RWPE1 (cell line): ENCODE results near the gene CPEB3.

ENCODE experiments used
- CTCF ChIA-PET: fragments of 350-600 bp; sonication (Branson Sonifier 250); formaldehyde crosslinking; extraction: SDS; loops from one replicate; lab custom pipeline; 2021; lab: Yijun Ruan, JAX
- POLR2A ChIA-PET: fragments of 400-600 bp; formaldehyde crosslinking; extraction: SDS; loops from one replicate; lab custom pipeline; 2020; ENCODE audit warnings: antibody characterized with exemption; ENCODE audit not compliant: low non-redundant PET; lab: Yijun Ruan, JAX
- DNase-seq: peaks from one replicate; pipeline ENCODE4 v3.0.0; 2012; ENCODE audit warnings: low spot score
- H3K27ac ChIP-seq: fragments of 450-650 bp; 2 replicates; pipeline ENCODE4 v1.5.1; 2017
- TF ChIP-seq, protein P1 (sequence below): fragments of 450-650 bp; conservative IDR thresholded peaks from 2 replicates; pipeline ENCODE4 v1.5.1; 2017; ENCODE audit warnings: low read depth, mild to moderate bottlenecking

The CPEB3 gene

DNA sequence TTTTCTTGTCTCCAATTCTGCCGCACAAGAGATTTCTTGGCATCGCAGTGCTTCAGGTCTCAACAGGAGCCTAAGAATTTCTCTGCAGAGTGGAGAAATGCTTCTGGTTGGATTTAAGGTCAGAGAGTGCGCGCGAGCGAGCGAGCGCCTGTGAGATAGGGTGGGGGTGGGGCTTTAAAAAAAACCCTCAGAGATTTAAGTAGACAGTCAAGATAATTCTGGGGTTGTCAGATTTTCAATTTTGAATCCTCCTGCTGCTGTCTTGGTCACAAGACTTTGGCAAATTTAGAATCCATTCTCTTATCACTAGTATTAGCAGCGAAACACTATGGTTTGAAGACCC is 49.7 kb downstream of the CPEB3 start:
- DNase-seq: peak; percentile 38
- TF ChIP-seq, protein P1, sequence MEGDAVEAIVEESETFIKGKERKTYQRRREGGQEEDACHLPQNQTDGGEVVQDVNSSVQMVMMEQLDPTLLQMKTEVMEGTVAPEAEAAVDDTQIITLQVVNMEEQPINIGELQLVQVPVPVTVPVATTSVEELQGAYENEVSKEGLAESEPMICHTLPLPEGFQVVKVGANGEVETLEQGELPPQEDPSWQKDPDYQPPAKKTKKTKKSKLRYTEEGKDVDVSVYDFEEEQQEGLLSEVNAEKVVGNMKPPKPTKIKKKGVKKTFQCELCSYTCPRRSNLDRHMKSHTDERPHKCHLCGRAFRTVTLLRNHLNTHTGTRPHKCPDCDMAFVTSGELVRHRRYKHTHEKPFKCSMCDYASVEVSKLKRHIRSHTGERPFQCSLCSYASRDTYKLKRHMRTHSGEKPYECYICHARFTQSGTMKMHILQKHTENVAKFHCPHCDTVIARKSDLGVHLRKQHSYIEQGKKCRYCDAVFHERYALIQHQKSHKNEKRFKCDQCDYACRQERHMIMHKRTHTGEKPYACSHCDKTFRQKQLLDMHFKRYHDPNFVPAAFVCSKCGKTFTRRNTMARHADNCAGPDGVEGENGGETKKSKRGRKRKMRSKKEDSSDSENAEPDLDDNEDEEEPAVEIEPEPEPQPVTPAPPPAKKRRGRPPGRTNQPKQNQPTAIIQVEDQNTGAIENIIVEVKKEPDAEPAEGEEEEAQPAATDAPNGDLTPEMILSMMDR: no peak
- POLR2A ChIA-PET: interaction anchor here (0.5 to 1.1 kb wide), 4 partner anchors 25 to 99 kb away, joined by 3 to 15 read pairs (median 4); partner anchors contain the start of genes CPEB3 and MARCHF5
- CTCF ChIA-PET: interaction anchor here (1.0 kb wide), 1 partner anchor 194 kb away, joined by 5 read pairs; no protein-coding TSS in a partner anchor
- H3K27ac ChIP-seq: peak overlapping the region; percentile 91

DNA sequence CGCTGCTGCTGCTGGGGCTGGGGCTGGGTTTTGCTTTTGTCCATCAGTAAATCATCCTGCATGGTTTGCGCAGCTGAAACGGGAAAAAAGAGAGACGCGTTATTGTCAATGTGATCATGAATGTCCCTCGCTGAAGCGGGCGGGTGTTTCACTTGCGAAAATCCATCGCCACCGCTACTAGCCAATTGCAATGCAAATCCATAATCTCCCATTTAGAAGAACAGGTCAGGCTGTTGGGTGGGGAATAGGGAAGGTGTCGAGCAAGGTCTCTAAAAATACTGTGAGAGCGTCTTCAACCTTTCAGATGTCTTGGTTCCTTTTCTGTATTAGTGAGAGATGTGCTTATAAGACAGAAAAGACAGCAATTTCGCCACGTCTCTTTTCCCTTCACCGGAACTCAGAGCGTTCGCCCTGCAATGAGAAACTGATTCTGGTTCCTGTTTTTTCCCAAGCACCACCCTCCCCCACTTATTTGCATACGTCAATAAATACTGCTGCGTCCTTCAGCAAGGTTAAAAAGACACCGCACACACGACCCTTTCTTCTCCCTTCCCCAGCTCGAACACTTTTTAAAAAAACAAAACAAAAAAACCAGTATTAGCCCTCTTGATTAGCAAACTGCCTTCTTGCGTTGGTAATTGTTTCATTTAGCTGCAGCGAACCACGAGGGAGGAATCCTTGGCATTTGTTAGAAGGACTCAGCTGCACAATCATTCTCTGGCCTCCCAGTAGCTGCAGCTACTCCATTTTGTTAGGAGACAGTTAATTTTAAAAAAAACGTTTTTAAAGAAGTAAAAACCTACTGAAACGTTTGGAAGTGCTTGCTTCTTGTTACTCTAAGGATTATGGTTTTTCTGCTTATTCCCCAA is 50.4 kb downstream of the CPEB3 start:
- ChIA-PET POLR2A (interaction anchor here (0.5 to 1.1 kb wide), 7 partner anchors 17 to 291 kb away, joined by 3 to 15 read pairs (median 4); partner anchors contain the start of genes CPEB3 and MARCHF5), CTCF (interaction anchor here (1.0 to 1.2 kb wide), 2 partner anchors 49 to 195 kb away, joined by 3 to 5 read pairs; no protein-coding TSS in a partner anchor)
- TF ChIP-seq, protein P1: no peak
- peak; percentile 73 for DNase-seq
- peak overlapping the region; percentile 91 for H3K27ac ChIP-seq

DNA sequence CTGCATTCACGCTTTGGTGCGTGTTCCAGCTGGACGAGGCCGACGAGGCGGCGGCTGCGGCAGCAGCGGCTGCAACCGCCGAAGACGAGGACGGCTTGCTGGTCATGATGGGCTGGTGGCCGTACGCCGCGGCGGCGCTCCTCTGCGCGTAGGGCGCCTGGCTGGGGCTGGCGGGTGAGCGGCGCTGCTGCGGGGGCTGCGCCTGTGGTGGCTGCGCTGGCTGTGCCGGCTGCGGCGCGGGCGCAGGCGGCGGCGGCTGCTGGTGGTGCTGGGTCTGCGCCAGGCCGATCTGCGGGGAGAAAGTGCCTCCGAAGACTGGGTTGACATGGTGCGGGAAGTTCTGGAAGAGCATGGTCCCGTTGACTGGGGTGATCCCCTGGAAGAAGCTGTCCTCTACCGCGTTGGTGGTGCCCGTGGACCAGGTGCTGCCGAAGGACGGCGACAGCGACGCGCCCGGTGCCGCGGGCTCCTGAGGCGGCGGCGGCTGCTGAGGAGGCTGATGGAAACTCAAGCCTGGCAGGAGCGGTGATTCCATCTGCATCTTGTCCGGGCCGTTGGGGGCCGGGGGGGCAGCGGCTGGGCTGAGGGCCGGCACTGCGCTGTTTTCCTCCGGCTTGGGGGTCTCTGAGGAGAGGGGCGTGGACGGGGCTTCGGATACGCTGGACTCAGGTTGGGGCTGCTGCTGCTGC is 51.1 kb downstream of the CPEB3 start:
- DNase-seq: peak; percentile 28
- peak overlapping the region; percentile 91 for H3K27ac ChIP-seq
- TF ChIP-seq, protein P1: no peak
- ChIA-PET CTCF (interaction anchor here (1.2 kb wide), 1 partner anchor 50 kb away, joined by 3 read pairs; no protein-coding TSS in a partner anchor), POLR2A (interaction anchor here (0.6 kb wide), 2 partner anchors 17 to 290 kb away, joined by 3 read pairs; no protein-coding TSS in a partner anchor)

DNA sequence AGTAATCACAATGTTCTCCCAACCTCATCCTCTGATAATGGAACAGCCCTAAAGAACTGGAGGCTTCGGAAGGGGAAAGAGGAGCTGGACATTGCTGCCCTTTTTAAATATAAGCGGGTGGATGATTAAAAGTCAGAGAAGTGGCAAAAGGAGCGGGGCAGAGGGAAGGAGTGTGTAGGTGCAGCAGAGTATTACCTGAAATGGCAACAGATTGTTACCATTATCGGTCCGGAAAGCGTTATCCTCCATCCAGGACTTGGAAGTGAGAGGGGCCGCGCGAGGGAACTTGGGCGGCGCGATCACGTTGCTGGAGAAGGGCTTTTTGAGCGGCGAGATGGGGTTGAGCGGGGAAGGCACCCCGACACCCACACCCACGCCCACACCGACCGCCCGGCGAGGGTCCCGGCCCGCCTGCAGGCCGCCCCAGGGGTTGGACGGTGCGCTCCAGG is 51.7 kb downstream of the CPEB3 start:
- peak overlapping the region; percentile 91 for H3K27ac ChIP-seq
- POLR2A ChIA-PET: interaction anchor here (0.5 kb wide), 1 partner anchor 12 kb away, joined by 7 read pairs; no protein-coding TSS in a partner anchor
- TF ChIP-seq, protein P1: no peak
- CTCF ChIA-PET: interaction anchor here (0.9 to 1.4 kb wide), 3 partner anchors 10 to 152 kb away, joined by 3 to 4 read pairs (median 3); no protein-coding TSS in a partner anchor
- DNase-seq: no peak

DNA sequence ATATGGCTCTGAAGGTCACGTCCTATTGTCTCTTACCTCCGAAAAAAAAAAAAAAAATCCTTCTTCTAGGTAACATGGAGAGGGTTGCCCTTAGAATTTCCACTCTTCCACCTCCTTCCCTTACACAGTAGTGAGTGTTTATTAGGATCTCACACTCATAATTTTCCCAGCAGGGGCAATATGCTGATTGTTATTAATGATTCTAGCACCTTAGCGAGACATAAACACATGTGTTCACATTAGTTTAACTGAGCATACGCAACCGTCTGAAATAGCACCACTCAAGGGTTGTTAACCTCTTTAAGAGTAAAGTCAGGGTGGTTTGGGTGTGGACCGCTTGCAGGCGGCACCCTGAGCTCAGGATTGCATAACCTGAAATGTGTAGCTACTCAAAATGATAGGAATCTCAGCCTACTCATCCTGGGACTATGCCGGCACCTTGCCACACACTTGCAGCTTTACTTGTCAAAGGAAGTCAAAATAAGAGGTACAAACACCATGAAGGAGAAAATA is 52.2 kb downstream of the CPEB3 start:
- DNase-seq: peak; percentile 95
- TF ChIP-seq, protein P1: no peak
- ChIA-PET CTCF (interaction anchor here (0.6 to 1.4 kb wide), 6 partner anchors 11 to 1450 kb away, joined by 3 to 4 read pairs (median 4); no protein-coding TSS in a partner anchor), POLR2A (interaction anchor here (0.5 to 0.6 kb wide), 2 partner anchors 13 to 27 kb away, joined by 4 to 7 read pairs; no protein-coding TSS in a partner anchor)
- peak overlapping the region; percentile 91 for H3K27ac ChIP-seq
